KOPT-K1 (cell line): ENCODE results near the gene CLDN14.

Experiments used
- H3K27ac ChIP-seq: fragments of 200-600 bp; sonication (generic); 2 replicates; pipeline ENCODE4 v1.5.1; 2016; ENCODE audit warnings: antibody characterized with exemption, mild to moderate bottlenecking, low read depth, low read length; ENCODE audit not compliant: poor library complexity, severe bottlenecking
- H3K36me3 ChIP-seq: fragments of 200-600 bp; sonication (generic); 2 replicates; pipeline ENCODE4 v1.5.1; 2017; ENCODE audit warnings: antibody characterized with exemption, mild to moderate bottlenecking, low read length, moderate library complexity; ENCODE audit not compliant: insufficient read depth
- H3K9me3 ChIP-seq: fragments of 200-600 bp; sonication (generic); 2 replicates; pipeline ENCODE4 v1.5.1; 2017; ENCODE audit warnings: antibody characterized with exemption, low read length, mild to moderate bottlenecking; ENCODE audit not compliant: insufficient read depth, poor library complexity, severe bottlenecking

The CLDN14 gene

DNA sequence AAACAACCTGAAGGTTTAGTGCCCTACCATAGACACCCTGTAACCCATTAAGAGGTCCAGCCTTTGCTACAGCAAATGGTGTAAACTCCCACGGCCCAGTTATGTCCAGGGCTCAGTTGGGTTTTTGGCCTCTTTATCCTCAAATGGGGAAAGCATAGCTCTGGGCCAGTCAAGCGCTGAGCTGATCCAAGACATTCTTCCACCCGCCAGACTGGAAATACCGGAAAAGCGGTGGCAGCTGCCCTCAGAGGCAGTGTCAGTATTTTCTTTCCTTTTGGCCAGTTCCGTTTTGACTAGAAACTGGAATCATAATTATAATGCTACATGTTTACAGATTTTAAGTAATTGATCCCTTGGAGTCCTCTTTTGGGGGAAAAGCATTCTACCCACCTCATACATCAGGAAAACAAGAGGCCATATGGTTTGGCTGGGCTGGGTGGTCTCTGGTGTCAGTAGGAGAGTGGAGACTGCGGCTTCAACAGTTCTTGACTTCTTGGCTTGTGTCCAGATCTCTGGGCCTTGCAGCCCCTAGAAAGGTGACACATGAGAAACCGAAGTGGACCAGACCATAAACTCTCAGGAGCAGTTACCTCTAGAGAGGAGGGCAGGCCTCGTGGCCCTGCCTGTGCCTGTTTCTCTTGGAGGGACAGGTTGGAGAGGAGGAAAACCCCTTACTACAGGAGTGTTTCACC, 30.2 kb upstream of the CLDN14 start:
- no peaks in the 10 kb centered on the region for H3K9me3 ChIP-seq
- H3K36me3 ChIP-seq: no peaks in the 10 kb centered on the region
- H3K27ac ChIP-seq: no peak overlapping the region

DNA sequence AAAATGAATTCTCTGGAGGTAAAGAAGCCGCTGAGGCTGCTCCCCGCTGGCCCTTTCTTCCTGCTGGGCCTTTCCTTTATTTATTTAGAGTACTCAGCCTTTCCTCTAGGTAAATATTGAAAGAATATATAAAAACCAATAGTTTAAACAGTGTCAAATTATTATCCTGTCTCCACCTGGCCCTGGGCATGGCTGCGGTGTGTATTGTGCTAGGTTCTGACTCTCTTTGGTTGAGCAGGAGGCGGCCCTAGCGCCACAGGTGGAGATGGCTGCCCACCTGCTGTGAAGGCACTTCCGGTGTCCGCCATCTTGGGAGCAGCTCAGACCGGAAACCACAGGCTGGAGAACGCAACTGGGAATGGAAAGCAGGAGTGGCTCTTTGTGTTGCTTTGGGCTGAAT, 29.0 kb upstream of the CLDN14 start:
- Histone ChIP-seq H3K27ac (no peak overlapping the region), H3K9me3 (no peaks in the 10 kb centered on the region), H3K36me3 (no peaks in the 10 kb centered on the region)

DNA sequence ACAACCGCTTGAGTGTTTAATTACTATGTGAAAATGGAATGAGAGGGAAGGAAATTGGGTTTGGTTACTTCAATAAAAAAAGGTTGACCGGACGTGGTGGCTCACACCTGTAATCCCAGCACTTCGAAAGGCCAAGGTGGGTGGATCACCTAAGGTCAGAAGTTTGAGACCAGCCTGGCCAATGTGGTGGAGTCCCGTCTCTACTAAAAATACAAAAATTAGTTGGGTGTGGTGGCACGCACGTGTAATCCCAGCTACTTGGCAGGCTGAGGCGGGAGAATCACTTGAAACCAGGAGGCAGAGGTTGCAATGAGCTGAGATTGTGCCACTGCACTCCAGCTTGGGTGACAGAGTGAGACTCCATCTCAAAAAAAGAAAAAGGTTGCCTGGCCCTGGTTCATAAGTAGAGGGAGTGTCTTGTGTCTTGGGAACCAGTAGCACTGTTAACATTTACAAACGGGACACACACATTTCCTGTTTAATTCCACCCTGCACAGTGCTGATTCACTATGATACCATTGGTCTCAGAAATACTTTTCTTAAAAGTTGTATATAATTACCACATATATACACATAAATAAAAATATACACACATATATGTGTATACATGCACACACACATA, 27.6 kb upstream of the CLDN14 start:
- no peaks in the 10 kb centered on the region for H3K9me3 ChIP-seq
- H3K27ac ChIP-seq: no peak overlapping the region
- no peaks in the 10 kb centered on the region for H3K36me3 ChIP-seq

DNA sequence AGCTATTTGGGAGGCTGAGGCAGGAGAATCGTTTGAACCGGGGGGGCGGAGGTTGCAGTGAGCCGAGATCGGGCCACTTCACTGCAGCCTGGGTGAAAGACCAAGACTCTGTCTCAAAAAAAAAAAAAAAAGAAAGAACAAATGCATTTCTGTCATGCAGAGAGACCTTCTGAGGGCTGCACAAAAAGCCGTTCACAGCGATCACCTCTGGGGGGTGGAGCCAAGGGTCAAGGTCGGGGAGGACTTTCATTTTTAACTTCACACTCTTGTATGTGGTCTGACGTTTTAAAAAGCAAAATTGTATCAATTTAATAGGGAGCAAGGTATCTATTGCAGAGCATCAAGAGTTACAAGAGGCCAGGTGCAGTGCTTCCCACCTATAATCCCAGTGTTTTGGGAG, 26.6 kb upstream of the CLDN14 start:
- Histone ChIP-seq H3K27ac (no peak overlapping the region), H3K36me3 (no peaks in the 10 kb centered on the region), H3K9me3 (no peaks in the 10 kb centered on the region)

DNA sequence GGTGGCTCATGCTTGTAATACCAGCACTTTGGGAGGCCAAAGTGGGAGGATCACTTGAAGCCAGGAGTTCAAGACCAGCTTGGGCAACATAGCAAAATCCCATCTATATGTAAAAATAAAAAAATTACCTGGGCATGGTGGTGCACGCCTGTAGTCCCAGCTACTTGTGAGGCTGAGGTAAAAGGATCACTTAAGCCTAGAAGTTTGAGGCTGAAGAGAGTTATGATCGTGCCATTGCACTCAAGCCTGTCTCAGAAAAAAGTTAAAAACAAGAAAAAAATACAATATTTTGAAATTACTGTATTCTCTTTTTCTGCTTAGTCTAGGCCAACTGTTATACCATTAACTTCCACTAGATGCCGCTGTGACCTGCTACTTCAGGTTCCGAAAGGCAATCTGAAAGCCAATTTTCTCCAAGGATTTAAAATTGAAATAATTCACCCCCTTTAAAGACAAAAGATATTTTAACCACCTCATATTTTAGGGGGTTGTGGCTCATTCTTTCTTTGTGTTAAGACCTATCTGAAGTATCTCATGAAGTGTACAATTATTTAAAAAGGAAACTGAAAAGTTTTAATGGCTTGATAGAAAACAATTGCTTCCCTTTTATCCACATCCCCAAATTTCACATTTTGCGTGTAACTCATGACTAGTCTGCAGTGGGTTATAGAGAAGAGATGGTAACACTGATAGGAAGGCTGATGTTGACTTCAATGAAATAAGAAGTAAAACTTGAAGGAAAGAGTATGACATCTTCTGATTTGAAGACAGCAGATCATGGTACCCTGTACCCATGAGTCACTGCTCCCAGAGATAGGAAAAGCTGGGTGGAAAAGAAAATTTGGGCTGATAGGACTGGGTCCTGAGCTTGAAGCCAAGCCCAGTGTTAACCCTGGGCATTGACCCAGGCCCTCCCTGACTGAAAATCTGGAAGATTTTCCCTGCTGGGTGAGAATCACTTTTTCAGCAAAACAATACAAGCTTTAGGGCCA, 24.4 kb upstream of the CLDN14 start:
- H3K36me3 ChIP-seq: no peaks in the 10 kb centered on the region
- H3K27ac ChIP-seq: no peak overlapping the region
- H3K9me3 ChIP-seq: no peaks in the 10 kb centered on the region

DNA sequence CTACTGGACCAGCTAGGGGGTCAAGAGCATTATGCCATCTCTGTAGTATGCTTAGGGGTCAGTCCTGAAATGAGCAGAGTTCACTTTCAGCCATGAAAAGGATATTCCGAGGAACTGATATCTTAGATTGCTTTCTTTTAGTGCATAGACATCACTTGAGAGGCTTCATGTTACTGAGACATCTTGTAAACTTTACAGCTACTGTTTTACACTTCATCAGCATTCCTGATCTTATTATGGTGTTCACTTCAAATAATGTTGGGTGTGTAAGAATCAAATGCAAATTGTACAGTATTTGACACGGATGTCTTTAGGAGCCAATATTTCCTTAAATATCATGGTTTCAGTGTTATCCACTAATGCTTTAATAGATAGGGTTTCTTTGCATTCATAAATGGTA, 22.4 kb upstream of the CLDN14 start:
- no peak overlapping the region for H3K27ac ChIP-seq
- no peaks in the 10 kb centered on the region for H3K36me3 ChIP-seq
- H3K9me3 ChIP-seq: no peaks in the 10 kb centered on the region

DNA sequence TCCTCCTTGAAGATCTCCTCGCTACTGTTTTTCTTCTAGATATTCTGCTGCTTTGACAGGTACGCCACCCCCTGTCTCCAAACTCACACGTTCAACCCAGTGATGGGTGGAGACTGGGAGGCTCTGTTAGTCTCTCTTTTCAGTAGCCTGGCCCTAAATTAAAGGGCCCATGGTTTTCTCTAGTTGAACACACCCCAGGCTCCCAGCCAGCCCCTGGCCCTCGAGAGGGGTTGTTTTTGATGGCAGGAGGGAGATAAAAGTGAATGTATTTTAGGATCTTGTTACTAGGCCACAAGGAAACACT, 21.6 kb upstream of the CLDN14 start:
- Histone ChIP-seq H3K9me3 (no peaks in the 10 kb centered on the region), H3K27ac (no peak overlapping the region), H3K36me3 (no peaks in the 10 kb centered on the region)

DNA sequence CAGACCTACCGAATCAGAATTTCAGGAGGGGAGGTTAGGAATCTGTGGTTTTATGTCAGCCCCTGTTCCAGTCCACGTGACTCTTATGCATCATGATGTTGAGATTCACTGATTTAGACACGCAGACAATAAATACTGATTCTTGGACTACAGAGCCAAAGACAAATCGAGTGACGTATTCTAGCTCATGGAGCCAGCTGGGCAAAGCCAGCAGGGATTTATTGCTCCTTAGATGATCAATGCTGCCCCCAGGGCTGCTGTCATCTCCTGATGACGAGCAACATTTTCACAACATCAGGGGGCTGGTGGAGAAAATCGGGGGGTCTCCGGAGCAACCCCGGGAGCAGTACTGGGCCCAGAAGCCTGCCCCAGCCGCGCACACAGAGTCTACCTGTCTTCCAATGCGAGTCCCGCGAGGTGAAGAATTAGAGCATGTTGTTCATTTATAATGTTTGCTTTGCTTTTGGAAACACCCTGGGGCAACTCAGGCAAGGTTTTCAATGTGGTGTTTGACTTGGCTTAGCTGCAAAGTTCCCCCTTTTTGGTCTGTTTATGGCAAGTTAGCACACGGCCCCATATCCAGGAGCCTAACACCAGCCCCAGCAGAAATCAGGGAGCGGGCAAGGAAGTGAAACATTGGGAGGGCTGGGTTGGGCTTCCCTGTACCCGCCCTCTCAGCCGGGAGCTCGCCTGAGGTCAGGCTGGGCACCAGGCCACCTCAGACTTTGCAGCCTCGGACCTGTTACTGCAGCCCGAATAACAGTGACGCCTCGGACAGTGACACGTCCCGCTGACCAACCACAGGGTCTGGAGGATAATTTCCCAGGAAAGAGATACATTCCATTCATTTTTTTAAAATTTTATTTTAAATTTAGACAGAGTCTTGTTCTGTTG, 19.9 kb upstream of the CLDN14 start:
- Histone ChIP-seq H3K27ac (no peak overlapping the region), H3K36me3 (no peaks in the 10 kb centered on the region)

DNA sequence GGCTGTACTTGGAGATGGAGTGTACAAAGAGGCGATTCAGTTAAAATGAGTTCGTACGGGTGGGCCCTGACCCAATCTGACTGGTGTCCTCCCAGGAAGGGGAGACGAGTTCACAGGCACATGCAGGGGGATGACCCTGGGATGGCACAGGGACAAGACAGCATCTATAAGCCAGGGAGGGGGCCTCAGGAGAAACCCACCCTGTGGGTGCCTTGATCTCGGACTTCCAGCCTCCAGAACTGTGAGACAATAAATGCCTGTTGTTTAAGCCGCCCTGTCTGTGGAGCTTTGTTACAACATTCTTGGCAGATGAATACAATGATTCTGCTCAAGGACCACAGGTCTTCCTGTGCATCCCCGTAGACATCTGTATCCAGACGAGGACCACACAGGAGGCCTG, 14.6 kb upstream of the CLDN14 start:
- no peak overlapping the region for H3K27ac ChIP-seq
- H3K36me3 ChIP-seq: no peaks in the 10 kb centered on the region
- H3K9me3 ChIP-seq: no peaks in the 10 kb centered on the region

More for the DNA sequence above, 19.9 kb upstream of the CLDN14 start:
- no peaks in the 10 kb centered on the region for H3K9me3 ChIP-seq

DNA sequence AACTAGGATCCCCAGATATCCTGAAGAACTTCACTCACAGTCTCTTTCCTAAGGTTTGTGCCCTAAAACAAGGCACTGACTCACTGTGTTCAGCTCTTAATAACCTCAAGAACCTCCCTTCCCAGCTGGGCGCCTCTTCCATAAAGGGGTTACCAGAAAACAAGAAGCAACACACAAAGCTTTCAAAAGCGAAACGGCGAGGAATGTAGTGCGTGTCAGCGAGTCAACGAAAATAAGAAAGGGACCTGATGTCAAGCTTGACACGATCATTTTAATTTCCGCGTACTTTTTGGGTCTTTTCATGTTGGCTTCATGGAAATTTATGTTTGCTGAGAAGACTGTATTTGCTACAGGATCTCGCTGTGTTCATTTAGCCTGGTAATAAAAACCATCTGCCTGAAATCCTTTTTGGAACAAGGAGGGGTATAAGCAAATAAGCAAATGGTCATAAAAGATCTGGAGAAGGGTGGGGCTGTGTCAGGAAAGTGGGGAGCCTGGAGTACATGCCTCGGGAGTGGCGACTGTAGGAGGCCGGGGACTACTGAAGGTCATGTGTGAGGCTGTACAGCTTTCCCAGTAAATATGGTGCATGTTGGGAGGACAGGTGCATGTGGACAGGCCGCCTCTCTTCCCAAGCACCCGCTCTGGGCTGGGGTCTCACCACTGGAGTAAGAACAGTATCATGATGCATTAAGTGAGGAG, 11.4 kb upstream of the CLDN14 start:
- no peak overlapping the region for H3K27ac ChIP-seq
- H3K36me3 ChIP-seq: no peaks in the 10 kb centered on the region
- H3K9me3 ChIP-seq: no peaks in the 10 kb centered on the region

DNA sequence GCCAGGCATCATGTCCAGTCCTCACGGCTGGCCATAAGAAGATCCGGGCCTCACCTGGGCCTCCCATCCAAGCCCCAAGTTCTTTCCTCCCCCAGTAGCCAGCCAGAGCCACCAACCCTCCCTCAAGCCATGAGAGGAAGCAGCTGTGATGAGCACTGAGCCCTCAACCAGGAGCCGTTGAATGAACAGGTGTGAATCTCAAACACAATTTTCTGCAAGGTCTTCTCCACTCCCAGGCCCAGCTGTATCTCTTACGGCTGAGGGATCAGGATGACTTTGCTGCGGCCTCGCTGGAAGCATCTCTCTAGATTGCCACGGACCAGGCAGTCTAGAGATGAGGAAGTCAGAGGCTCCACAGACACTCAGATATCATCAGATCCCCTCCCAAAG, 9.8 kb upstream of the CLDN14 start:
- Histone ChIP-seq H3K9me3 (no peaks in the 10 kb centered on the region), H3K27ac (no peak overlapping the region), H3K36me3 (no peaks in the 10 kb centered on the region)

DNA sequence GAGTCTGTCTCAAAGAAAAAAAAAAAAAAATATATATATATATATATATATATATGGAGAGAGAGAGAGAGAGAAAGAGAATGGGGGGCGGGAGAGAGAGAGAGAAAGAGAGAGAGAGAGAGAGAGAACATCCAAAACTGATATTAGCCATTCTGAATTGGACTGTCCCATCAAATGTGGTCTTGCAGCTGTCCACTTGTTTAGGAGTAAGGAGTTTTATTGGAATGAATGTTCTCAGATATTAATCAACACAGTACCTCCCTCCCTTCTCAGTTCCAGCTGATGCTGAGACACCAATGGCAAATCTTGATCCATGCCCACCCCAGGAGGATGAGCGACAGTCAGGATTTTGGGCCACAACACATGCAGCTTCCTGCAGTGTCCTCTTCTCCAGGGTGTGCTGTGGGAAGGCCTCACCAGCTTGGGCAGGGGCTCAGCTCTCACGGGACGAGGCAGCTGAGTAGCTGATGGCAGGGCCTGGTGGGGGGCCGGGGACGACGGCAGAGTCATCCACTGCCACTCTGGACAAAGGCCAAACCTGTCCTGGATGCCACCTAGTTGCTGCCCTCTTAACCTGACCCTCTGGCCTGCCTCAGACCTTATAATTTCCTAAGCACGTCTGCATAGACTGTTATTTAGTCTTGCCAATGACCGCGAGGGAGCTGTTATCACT, 9.3 kb upstream of the CLDN14 start:
- H3K36me3 ChIP-seq: no peaks in the 10 kb centered on the region
- H3K9me3 ChIP-seq: no peaks in the 10 kb centered on the region

DNA sequence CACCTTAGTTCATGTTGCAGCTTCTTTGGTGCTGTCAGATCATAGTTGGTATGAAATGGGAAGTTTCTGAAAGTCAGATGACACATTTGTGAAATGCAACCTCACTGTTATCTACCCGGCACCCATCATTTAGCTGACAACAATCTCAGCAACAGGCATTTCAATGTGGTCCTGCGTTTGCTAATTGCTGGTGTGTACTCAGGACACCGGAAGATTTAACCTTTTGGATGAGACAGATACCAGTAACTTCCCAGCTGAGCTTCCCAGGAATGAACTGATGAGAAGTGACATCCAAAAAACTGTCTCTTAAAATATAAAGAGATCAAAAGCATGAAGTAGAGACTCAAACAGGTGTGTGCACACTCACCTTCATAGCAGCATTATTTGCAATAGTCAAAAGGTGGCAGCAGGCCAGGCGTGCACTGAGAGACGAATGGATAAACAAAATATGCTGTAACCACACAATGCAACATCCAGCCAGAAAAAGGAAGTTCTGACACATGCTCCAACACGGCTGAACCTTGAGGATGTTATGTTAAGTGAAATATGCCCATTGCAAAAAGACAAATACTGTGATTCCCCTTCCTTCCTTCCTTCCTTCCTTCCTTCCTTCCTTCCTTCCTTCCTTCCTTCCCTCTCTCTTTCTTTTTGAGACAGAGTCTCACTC, 7.9 kb upstream of the CLDN14 start:
- Histone ChIP-seq H3K36me3 (no peaks in the 10 kb centered on the region), H3K27ac (no peak overlapping the region), H3K9me3 (no peaks in the 10 kb centered on the region)

More for the DNA sequence above, 9.3 kb upstream of the CLDN14 start:
- H3K27ac ChIP-seq: no peak overlapping the region
